ENCODE measurements around the gene NANOS1.

Gene NANOS1

DNA sequence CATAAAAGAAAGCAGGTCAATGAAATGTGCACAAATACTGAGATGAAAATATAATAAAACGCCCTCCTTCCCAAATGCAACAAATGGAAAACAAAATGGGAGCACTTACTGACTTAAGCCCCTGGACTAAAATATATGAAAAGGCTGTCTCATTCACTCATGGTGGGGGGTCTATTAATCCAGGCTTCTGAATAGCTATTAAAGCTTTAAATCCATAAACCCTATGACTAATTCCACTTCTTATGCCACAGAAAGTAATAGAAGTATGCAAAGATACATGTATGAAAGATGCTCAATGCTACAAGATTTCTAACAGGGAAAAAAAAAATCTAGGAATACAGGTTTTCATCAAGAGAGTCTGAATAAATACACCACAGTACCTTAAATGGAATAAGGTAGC is 30.6 kb downstream of the NANOS1 start:
- DNase-seq (ENCODE audit: low spot score) = no peak

DNA sequence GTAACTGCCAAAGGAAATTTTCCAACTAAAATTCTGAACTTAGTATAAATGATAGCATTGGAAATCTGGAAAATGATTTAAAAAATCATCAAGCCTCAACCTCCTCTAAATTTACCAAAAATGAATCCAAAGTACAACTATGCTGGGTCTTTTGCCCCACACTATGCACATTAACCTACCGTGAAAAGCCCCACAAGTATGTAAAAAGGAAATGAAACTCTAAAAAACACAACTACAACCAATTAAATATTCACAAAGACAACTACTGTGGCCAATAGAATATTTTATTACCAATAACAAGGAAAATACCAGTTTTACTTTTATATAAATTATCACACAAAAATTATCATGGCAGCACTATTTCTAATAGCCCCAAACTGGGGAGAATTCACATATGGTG is 31.8 kb downstream of the NANOS1 start:
- DNase-seq (ENCODE audit: low spot score) = no peak

DNA sequence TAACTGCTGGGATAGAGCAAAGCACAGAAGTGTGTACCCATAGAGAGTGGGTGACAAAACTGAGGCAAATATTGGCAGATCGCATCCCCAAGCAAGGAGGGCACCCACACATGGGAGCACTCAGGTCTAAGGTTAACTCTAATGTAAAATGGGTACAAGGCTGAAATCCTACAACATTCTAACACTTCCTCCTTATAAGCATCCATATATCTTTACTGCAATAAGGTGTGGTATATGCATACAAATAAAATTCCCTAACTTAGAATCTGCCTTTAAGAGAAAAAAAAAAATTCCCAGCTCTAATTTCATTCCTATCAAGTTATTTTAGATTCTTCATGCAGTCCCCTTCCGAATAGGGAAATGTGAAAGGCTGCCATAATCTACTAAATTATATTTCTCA is 32.4 kb downstream of the NANOS1 start:
- no peak for DNase-seq (ENCODE audit: low spot score)

DNA sequence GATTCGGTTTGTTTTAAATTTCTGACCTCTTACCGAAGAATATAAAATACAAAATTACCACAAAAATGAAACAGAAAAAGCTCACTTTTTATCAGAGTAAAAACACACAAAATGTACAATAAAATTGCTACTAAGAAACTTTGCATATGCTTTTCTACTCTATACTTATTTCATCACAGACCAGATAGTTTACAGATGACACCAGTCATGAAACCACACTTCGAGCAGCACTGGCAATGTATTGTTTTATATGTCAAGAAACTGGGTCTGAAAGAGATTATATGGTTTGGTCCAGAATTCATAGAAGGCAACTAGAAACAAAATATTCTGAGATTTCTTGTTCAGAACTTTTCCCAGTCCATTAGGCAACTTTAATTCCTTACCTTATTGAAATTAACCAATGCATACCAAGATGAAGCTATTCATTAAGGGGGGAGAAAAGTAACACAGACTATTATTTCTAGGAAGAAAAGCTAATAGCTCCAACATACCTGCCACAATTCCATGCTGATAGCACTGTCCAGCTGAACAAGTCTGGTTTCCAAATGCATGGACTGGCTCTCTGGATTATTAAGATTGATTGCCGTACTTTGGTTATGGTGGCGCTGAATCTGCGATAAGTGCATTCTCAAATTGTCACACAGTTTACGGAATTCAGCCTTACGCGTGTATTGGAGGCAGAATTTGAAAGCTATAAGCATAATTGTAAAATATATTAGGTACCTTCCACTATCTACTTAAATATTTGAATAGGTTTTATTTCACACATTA is 41.1 kb downstream of the NANOS1 start:
- no peak for DNase-seq (ENCODE audit: low spot score)

DNA sequence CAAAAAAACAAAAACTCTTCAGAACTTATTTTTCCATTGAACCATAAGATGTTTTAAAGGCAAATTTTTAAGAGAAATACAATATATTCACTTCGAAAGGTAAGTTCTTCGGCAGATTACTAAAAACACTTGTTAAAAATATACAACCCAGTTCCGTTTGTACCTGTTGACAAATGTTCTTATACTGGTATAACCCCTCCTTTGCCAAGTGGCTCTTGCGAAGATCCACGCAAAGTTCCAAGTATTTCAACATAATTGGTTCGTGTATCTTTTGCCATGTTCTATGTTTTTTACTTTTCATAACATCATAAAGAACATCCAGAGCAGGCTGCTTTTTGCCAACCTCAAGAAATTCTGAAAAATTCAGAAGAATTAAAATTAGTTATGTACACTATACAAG is 44.1 kb downstream of the NANOS1 start:
- DNase-seq (ENCODE audit: low spot score) = no peak

DNA sequence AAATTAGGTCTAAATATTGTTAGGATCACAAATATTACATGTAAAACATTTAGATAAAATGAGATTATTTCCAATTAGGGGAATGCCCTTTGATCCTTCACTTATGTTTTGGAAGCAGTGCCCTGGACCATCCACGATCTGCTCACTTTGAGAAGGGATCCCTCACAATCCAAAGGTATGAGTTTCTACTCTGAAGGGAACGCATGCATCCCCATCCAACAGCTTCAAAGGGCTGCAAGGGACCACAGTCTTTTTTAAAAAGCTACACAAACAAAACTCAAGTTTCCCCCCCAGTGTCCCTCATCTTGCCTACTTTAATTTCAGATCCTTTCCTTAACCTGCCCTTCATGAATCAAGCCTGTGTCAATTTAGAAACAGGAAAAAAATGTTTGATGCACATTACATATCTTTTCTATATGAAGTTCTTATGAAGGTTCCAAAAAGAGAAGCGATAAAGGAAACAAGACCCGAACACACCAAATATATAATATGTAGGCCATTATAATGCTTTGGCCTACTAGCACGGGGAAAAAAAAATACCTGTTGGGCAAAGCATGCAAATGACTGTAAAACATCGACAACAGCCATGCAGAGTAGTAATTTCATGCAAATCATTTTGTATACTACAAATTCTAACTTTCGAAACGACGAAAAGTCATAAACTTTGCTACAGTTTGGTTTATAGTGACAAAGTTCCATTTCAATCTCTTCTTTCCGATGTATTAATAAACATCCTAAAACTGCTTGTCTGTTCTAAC is 49.1 kb downstream of the NANOS1 start:
- DNase-seq (ENCODE audit: low spot score) = no peak

DNA sequence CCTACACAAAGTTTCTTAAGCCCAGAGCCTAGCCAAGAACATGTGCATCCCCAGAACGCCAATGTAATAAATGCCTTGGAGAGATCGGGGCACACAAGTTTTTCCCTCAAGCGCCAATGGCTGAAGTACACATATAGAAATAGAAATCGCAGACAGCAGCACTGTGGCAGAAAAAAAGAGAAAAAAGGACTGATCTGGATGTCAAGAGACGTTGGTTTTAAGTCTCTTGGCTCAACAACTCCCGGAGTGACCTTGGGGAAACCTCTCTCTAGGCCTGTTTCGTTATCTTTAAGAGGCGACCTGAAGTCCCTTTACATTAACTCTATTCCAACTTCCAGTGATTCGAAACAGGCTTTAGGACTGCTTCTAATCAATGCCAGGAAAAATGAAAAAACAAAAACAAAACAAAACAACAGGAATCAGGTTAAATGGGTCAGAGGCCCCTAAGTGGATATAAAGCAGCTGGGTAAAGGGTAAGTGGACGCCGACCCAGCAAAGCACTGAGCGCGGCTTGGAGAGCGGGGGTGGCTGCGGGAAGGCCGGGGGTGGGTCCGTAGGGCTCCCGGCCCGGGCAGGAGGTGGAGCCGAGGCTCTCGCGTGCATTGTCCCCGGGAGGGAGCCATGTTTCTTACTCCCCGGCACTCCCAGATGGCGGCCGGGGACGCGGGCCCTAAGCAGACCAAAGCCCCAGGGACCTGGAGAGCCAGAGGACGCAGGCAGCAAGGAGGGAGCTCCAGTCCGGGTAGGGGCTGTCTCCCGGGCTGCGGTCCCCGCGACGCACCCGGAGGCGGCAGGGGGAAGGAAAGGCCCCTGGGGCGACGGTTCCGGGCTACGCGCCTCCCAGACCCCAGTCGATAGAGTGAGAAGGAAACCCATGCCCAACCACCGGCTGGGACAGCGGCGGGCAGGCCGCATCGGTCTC is 50.3 kb downstream of the NANOS1 start:
- peak; percentile 96 for DNase-seq (ENCODE audit: low spot score)

DNA sequence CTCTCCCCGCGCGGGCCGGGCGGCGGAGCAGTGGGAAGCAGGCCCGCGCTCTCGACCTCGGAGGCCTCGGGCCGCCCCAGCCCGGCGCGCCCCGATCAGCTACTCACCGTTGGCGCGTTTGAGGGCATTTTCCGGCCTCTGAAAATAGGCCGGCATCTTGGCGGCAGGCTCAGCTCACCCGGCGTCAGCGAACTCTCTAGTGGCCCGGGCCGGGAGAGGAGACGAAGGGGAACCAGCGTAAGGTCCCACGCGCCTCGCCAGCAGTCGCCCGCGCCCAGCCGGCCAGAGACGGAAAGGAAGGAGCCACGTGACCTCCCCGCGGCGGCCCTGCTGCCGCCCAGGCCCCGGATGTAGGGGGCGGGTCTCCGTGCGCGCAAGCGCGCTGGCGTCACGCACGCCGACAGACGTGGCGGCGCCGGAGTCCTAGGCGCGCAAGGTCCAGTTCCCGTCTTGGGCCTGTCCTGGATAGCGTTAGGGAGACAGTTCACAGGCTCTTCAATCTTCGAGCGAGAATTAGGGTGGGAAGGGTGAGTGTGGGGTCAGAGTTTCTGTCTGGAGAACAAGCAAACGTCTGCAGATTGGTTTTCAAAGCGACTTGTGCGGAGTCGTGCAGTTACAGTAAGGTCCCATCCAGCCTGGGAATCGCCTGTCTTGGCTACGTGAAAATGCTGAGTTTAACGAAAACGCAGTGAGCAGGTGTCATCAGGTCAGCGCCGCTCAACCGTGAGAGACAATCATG is 51.2 kb downstream of the NANOS1 start, which contains the start of gene EIF3A:
EIF3A (minus strand) TSS at position 297 of the 739 bp plus-strand sequence; CDS start at position 156, 141 bp downstream.
- peak; percentile 98 for DNase-seq (ENCODE audit: low spot score)

All from GM03348 (cell line).